Mesodermal cell (in vitro differentiated cells): ENCODE data around the gene SND1.

Source experiments
- H3K27ac ChIP-seq: 2 replicates; pipeline ENCODE4 v1.7.0; 2013; ENCODE audit warnings: mild to moderate bottlenecking, low read depth, low read length, moderate library complexity; ENCODE audit not compliant: severe bottlenecking
- H3K36me3 ChIP-seq: 2 replicates; pipeline ENCODE4 v1.7.1; 2013; ENCODE audit warnings: mild to moderate bottlenecking, low read length, moderate library complexity; ENCODE audit not compliant: control insufficient read depth, insufficient read depth
- H3K4me1 ChIP-seq: one replicate; pipeline ENCODE4 v1.7.1; 2013; ENCODE audit warnings: mild to moderate bottlenecking, low read length; ENCODE audit not compliant: insufficient read depth, control insufficient read depth, poor library complexity, severe bottlenecking
- H3K4me3 ChIP-seq: 2 replicates; pipeline ENCODE4 v1.7.0; 2013; ENCODE audit warnings: low read length, control low read depth, mild to moderate bottlenecking; ENCODE audit not compliant: insufficient read depth, poor library complexity, severe bottlenecking; ENCODE audit errors: extremely low read depth
- H3K9me3 ChIP-seq: 2 replicates; pipeline ENCODE4 v1.7.1; 2013; ENCODE audit warnings: mild to moderate bottlenecking, low read length, moderate library complexity; ENCODE audit not compliant: control insufficient read depth
- WGBS, 2 experiments: methylation state at CpG; one replicate each; pipeline ENCODE4 v1.1.5; 2013; ENCODE audit warnings: missing lambda C conversion rate in 2 of 2; ENCODE audit not compliant: insufficient coverage in 2 of 2; 5-methylcytosine and 5-hydroxymethylcytosine counted together

The SND1 gene

GRCh38 chr7:127802845-127803244 is 150.9 kb downstream of the SND1 start:
- H3K9me3 ChIP-seq: no peaks in the 10 kb centered on the region
- no peak overlapping the region for H3K27ac ChIP-seq
- WGBS, 2 experiments: 94 to 96% methylated on average over 5 of the region's 5 CpGs
- no peak overlapping the region for H3K4me3 ChIP-seq
- H3K4me1 ChIP-seq: peaks cover 5% of the 10 kb centered on the region
- H3K36me3 ChIP-seq: peaks cover 14% of the 10 kb centered on the region

GRCh38 chr7:127803626-127804025 is 151.6 kb downstream of the SND1 start:
- Histone ChIP-seq H3K36me3 (peaks cover 22% of the 10 kb centered on the region), H3K4me1 (peaks cover 5% of the 10 kb centered on the region), H3K4me3 (no peak overlapping the region), H3K27ac (no peak overlapping the region), H3K9me3 (no peaks in the 10 kb centered on the region)
- 100% methylated on average over 1 of the region's 2 CpGs for WGBS, 2 experiments

GRCh38 chr7:127807340-127807739 is 155.3 kb downstream of the SND1 start:
- Histone ChIP-seq H3K27ac (no peak overlapping the region), H3K9me3 (no peaks in the 10 kb centered on the region), H3K36me3 (peaks cover 45% of the 10 kb centered on the region), H3K4me3 (no peak overlapping the region), H3K4me1 (peaks cover 5% of the 10 kb centered on the region)
- WGBS, 2 experiments: 78 to 94% methylated on average over 4 of the region's 6 CpGs

DNA sequence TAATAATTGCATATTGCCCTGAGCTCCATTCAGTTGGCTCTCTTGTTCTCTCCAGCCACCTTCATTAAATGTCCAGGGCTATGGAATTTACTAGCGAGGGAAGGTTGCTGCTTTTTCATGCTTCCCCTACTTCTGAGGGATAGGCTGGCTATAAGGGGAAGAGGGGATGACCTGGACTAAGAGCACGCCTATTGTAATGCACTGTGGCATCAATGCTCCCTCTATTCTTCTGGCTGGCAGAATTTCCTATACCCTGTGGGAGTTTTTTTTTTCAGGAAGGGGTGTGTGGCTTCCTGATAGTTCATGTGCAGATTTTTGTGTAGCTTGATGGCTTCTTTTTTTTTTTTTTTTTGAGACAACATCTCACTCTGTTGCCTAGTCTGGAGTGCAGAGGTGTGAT is 155.8 kb downstream of the SND1 start:
- Histone ChIP-seq H3K27ac (no peak overlapping the region), H3K4me1 (peaks cover 5% of the 10 kb centered on the region), H3K4me3 (no peak overlapping the region), H3K36me3 (peaks cover 45% of the 10 kb centered on the region), H3K9me3 (no peaks in the 10 kb centered on the region)
- 80% methylated on average over 1 of the region's 2 CpGs; no CpG with 5 or more reads in 1 of the 2 experiments for WGBS, 2 experiments

- H3K9me3 ChIP-seq: no peaks in the 10 kb centered on the region
- H3K36me3 ChIP-seq: peaks cover 44% of the 10 kb centered on the region
- 75 to 83% methylated on average over 1 of the region's 3 CpGs for WGBS, 2 experiments
- H3K4me3 ChIP-seq: no peak overlapping the region
- H3K27ac ChIP-seq: no peak overlapping the region
- peaks cover 5% of the 10 kb centered on the region for H3K4me1 ChIP-seq
Measured at GRCh38 chr7:127809261-127809702, 157.3 kb downstream of the SND1 start.

DNA sequence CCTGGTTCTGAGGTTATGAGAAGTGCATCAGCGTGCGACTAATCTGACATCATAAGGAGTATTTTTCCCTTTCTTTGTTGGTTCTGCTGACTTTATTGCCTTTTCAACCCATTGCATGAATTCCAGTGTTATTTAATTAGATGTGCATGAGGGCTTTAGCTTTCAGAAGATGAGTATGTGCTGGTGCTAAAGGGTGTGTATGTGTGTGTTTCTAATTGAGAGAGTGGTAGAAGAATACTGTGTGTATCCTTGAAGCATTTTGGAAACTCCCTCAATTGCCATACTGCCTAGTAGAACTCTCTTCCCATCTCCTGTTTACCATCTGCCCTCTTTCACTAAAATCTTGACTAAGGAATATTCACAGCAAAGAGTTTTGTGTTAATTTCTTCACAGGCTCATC is 158.1 kb downstream of the SND1 start:
- no peak overlapping the region for H3K27ac ChIP-seq
- no CpG with 5 or more reads among the region's 2 CpGs for WGBS, 2 experiments
- H3K4me1 ChIP-seq: peaks cover 5% of the 10 kb centered on the region
- no peak overlapping the region for H3K4me3 ChIP-seq
- no peaks in the 10 kb centered on the region for H3K9me3 ChIP-seq
- peaks cover 37% of the 10 kb centered on the region for H3K36me3 ChIP-seq

DNA sequence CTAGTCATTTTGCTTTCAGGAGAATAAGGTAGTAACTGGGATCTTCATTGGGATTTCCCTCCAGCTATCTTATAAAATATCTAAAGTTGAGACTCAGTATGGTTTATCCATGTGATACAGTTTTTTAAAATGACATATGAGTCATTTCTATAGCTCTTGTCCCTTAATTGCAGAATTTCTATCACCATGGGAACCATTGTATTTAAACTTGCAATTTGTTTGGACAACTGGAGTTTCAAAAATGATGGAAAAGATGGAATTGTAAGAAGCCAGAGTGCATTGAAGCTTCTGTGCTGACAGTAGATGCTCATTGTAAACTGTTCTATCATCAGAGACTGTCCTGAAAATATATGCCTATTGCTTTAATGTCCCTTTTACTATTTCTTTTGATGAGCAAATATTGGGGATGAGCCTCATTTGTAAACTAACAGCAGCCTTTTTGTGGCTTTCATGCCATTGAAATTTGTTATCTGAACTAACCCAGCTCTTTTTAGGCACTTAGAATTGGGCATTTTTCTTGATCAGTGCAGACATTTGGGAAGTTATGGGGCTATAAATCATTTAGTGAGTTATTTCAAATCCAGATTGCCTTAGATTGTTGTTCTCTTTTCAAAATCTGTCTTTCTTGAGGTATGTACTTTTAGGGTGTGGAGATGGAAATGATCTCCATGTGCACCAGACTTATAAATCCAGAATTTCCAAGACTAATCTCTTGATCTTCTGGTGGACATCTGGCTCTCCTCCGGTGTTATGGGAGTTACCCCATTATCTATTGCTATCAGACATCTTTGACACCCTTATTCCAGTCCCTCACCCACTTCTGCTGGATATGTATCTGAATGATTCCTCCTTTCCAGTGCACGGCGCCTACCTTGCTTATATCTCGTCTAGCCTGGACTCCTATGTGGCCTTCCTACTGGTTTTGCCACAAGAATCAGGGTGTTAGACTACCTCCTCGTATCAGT is 159.0 kb downstream of the SND1 start:
- no peak overlapping the region for H3K4me3 ChIP-seq
- H3K4me1 ChIP-seq: peaks cover 5% of the 10 kb centered on the region
- no peak overlapping the region for H3K27ac ChIP-seq
- 95 to 96% methylated on average over 4 of the region's 5 CpGs for WGBS, 2 experiments
- H3K36me3 ChIP-seq: peaks cover 38% of the 10 kb centered on the region
- H3K9me3 ChIP-seq: no peaks in the 10 kb centered on the region

- Histone ChIP-seq H3K36me3 (peaks cover 40% of the 10 kb centered on the region), H3K4me3 (no peak overlapping the region), H3K9me3 (no peaks in the 10 kb centered on the region), H3K4me1 (peaks cover 2% of the 10 kb centered on the region), H3K27ac (no peak overlapping the region)
- WGBS, 2 experiments: 81 to 96% methylated on average over 2 to 3 of the region's 3 CpGs
Measured at GRCh38 chr7:127812540-127812939, 160.5 kb downstream of the SND1 start.

DNA sequence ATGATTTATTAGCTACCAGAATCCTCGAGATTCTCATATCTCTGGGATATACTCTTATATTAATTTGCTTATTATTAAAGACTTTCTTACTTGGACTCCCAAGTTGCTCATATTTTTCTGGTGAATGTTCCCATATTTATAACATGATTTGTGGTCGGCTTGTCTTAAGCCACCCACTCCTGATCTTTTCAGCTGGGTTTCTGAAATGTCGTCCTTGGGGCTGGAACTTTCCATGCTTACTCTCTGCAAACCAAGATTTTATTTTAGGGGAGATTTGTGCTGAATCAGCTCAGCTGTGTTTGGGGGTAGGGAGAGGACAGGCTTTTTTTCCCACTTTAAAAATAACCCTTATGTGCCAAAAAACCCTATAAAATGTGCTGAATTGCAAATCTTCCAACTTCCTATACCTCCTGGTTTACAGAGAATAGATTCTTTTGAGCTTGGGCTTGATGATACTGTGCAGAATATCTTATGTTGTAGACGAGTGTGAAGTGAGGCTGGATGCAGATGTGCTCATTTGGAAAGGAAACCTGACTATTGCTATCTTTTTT is 162.1 kb downstream of the SND1 start:
- Histone ChIP-seq H3K36me3 (peaks cover 25% of the 10 kb centered on the region), H3K4me3 (no peak overlapping the region), H3K27ac (no peak overlapping the region), H3K4me1 (peaks cover 10% of the 10 kb centered on the region), H3K9me3 (no peaks in the 10 kb centered on the region)
- WGBS, 2 experiments: no CpG with 5 or more reads among the region's 4 CpGs

GRCh38 chr7:127815631-127816145 is 163.7 kb downstream of the SND1 start:
- Histone ChIP-seq H3K36me3 (peaks cover 12% of the 10 kb centered on the region), H3K4me1 (peaks cover 23% of the 10 kb centered on the region), H3K27ac (no peak overlapping the region), H3K9me3 (no peaks in the 10 kb centered on the region), H3K4me3 (no peak overlapping the region)
- WGBS, 2 experiments: 93 to 100% methylated on average over 1 to 2 of the region's 3 CpGs
